Embryonic facial prominence (tissue), 1 donor: Measurements from ENCODE around the gene MUC5B.

Experiments used
- DNase-seq: peaks from one replicate; pipeline ENCODE4 v3.0.0-alpha.2; 2016; ENCODE audit errors: extremely low spot score

MUC5B gene

DNA sequence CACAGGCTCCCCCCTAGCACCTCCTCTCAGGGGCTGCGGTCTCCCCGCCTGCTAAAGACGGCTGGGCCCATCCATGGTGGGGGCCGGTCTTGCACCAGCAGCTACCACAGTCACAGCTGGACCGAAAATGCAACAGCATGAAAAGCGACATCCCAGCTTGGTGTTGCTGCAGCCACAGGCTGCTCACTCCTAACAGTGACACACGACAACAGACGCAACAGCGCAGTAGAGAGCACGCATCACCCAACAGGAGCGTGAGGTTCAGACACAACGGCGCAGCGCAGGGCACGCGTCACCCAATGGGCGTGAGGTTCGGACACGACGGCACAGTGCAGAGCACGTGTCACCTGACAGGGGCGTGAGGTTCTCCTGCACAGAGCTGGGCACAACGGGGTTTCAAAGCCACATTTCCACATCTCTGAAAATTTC, 62.5 kb downstream of the MUC5B start:
- no peak for DNase-seq

DNA sequence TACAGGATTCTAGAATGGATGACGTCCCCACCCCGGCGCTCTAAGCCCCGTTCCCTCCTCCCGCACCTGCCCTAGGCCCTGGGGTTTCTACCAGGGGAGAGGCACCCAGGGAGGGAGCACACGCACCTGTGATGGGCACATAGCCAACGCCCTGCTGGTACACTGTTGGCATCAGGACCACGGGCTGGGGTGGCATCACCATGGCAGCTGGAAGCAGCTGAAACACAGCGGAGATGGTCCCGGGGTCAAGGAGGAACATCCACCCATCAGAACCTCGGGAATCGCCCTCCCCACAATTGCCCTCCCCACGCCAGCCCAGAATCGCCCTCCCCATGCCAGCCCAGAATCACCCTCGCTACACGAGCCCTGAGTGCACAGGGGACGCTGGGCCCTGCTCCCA, 63.0 kb downstream of the MUC5B start:
- no peak for DNase-seq

DNA sequence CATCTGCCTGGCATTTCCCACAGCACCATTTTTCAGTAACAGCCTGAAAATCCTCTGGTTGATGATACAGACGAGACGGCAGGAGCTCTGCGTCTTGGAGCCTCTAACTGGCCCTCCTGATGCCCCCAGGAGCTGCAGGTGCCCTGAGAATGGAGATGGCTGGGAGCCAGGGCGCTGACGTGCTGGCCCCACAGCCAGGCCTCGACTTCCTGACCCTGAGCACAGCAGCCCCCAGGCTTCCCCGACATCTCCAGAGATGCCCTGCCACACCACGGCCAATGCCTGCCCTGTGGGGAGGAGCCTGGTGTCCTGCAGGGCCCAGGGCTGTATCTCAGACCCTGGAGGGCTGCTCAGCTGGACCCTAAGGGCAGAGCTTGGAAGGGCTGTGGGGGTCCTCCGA, 65.1 kb downstream of the MUC5B start:
- DNase-seq: no peak

DNA sequence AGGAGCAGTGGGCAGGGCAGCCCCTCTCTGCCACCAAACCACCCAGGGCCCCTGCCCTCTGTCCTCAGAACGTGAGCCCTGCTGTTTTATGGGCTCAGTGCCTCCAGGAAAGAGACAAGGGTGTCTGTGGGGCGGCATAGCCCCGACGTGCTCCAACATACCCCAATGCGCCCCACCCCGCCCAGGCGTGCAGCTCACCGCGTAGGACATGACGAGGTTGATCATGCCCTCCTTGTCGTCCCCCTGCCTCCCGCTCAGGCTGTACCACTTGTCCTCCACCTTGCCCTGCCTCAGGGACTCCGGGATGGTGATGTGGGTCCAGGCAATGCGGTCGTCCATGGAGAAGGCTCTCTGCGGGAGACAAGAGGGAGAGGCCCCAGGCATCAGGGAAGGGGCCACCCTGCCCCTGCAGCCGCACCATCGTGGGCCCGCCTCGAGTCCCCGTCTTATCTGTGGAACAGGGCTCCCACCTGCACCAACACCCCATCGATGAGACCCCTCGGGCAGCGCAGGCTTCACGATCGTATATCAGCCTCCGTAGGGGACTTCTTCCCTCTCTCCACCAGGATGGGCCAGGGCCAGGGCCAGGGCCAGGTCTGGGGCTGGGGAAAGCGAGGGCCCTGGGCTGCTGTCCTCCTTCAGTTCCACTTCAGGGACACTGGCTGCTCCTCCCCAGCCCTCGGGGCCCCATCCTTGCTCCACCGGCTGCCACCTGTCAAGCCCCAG, 65.7 kb downstream of the MUC5B start:
- DNase-seq: no peak

DNA sequence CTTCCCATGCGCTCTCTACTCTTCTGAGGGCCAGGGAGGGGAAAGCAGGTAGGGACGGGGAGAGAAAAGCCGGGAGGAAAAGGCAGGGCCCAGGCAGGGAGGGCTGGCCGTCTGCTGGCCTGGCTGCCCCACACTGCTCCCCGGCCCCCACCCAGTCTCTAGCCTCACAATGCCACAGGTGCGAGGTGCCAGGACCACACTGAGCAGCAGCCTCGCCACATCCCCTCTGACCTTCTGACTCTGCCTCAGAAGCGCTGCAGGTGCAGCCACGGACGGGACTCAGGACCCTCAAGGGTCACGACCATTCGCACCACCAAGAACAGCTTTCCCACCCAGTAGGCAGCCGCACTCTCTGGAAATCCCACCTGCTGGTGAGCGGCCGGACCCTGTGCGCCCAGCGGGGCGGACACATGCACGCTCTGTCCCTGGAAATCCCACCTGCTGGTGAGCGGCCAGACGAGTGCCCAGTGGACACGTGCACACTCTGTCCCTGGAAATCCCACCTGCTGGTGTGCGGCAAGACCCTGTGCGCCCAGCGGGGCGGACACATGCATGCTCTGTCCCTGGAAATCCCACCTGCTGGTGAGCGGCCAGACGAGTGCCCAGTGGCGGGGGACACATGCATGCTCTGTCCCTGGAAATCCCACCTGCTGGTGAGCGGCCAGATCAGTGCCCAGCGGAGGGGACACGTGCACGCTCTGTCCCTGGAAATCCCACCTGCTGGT, 66.5 kb downstream of the MUC5B start:
- no peak for DNase-seq

DNA sequence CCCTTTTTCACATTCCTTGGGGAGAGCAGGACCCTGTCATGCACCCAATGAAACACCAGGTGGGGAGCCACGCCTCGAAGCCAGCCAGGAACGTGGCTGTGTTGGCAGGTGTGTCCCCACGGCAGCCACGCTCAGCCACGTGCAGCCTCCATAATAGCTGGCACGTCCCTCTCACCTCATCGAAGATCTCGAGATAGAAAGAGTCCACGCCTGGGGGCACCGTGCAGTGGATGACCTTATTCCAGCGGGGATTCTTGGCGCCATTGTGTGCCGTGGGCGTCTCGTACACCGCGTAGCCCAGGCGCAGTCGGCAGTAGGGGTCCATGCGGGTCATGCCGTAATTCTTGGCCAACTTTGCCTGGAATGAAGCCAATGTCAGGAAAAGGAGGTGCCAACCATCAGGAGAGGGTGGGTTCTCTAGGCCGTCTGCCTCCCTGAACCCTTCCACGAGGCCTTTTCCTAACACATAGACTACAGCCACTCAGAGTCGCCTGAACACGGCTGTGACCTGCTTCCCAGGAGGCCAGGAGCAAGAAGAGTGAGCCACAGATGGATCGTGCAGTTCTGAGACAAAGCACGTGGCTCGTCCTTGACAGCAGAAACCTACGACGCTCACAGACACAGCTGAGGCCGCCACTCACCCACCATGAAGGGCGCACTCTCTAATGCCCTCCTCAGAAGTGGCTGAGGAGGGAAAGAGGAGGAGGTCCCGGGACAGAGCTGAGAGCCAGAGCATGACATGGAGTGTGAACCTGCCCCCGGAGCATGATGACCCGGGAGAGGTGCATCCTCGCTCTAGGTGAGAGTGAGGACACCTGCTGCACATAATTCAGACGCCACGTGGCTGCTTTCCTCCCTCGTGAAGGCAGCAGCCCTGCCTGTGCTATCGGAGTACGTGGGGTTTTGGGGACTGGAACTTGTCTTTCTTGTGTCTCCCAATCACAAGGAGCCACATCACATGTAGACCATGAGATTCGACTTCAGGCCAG, 67.5 kb downstream of the MUC5B start:
- DNase-seq: no peak

DNA sequence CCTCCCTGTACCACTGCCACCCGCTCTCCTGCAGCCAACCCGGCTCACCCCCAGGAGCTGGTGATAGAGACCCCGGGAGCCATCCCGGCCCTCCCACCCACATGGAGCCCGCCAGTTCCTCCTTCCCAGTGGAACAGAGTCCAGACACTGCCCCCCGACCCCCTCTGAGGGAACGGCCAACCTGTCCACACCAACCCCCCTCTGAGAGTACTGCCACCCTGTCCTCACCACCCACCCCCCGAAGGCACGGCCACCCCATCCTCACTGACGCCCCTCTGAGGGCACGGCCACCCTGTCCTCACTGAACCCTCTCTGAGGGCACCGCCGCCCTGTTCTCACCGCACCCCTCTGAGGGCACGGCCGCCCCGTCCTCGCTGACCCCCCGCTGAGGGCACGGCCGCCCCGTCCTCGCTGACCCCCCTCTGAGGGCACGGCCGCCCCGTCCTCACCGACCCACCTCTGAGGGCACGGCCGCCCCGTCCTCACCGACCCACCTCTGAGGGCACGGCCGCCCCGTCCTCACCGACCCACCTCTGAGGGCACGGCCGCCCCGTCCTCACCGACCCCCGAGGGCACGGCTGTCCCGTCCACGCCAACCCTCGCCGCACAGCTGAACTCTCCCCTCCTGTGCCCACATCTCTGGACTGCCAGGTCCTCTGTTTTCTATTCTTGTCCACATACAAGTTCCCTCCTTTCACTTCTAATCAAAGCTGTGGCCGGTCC, 68.6 kb downstream of the MUC5B start:
- DNase-seq: no peak

DNA sequence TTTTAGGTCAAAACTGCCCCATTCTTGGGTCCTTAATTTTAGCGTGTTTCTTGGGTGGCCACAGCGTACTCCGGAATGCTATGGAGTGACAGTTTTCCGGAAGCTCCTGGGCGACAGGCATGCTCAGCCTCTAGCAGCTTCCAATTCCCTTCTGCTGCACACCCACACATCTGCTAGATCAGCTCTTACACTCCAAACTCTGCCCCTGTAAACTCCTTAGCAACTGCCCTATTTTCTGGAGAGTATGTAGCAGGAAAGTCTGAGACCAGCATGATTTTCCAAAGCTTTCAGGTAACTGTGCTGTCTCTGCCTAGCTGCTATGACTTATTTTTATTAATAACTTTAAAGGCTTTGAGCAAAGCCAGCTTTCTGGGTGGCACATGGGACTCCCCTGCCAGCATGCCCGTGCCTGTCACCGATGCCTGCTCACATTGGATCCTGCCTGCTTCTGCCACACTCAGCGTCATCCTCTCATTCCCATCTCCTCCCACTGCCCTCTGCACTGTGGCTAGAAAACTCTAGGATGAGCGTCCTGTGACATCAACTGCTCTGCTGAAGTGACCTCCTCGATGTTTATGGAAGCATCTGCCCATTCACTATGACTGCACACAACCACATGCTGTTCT, 69.3 kb downstream of the MUC5B start:
- no peak for DNase-seq

DNA sequence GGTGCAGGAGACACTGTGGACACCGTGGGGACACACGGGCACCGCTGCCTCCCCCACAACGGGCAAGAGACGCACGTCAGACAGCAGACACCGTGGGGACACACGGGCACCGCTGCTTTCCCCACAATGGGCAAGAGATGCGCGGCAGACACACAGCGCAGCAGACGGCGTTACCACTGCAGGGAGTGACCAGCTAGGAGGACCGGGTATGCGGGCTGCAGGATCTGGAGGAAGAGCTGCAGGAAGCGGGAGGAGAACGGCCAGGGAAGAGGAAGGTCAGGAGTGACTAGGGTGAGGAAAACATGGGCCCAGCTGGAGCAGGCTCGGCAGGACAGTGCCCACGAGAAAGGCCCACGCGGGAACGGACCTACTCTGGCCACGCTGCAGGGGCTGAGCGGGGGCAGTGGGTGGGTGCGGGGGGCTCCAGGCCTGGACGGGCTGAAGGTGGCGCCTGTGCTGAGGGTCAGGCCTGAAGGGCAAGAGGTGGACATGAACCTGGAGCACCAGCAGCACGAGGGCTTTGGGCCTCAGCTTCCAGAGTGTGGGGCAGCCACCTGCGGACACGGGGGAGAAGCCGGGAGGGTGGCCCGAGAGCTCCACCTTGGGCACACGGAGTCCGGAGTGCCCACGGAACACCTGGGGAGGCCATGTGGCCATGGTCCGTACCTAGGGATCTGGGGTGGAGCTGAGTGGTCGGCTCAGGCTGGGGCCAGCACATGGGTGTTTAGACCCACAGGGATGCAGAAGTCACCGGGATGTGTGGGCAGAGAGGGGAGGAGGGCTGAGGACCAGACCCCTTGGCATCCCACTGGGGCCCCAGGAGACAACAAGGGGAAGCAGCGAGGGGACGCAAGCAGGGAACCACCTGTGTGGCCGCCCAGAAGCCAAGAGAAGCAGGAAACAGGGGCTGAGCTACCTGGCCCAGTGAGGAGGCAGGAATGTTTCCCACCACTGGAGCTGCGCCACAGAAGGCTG, 70.1 kb downstream of the MUC5B start:
- no peak for DNase-seq

DNA sequence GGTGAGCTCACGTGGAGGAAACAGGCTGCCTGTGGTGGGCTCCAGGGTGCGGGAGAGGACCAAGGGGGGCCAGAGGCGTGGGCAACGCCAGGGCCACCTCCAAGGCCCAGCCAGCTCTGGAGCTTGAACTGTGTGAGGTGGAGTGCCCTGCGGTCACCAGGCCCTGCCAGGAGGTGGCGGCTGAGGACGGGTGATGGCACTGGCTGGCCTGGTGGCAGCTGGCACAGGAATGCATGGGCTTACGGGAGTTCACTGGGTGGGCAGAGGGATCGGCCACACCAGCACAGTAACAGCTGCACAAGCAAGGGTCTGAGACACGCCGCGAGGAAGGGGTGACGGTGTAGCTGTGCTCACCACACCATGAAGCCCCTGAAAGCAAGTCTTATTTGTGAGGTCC, 70.8 kb downstream of the MUC5B start:
- no peak for DNase-seq

DNA sequence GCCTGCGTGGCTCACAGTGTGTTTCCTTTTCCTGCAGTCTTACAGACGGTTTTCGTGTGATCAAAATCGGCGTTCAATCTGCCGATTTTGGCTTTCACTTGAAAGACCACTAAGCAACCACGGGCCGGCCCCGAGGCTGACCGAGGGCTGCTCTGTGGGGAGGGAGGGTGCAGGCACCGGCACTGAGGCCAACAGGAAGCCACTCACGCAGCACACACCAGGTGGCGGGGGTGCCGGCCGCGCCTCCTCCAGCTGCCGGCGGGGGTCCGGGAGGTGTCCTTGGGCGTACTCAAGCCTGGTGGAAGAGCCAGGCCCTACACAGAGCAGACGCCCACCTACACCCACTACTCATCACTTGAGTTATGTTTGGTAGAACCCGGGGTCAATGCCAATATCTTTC, 72.2 kb downstream of the MUC5B start:
- no peak for DNase-seq

DNA sequence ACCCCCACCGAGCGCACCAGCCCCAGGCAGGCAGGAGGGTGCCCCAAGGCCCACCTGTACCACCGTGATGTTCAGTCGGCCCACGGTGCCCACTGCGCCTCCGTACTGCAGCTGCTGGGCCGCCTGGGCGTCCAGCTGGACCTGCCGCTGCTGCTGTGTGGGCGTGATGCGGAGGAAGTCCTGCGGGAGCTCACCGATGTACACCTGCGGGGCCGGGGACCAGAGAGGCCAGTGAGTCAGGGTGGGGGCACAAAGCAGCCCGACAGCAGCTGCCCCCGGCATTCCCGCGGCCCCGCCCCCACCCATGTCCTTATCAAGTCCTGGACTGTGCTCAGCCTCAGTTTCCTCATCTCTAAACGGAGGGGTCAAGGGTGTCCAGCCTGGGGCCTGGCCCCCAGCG, 72.7 kb downstream of the MUC5B start:
- DNase-seq: no peak

DNA sequence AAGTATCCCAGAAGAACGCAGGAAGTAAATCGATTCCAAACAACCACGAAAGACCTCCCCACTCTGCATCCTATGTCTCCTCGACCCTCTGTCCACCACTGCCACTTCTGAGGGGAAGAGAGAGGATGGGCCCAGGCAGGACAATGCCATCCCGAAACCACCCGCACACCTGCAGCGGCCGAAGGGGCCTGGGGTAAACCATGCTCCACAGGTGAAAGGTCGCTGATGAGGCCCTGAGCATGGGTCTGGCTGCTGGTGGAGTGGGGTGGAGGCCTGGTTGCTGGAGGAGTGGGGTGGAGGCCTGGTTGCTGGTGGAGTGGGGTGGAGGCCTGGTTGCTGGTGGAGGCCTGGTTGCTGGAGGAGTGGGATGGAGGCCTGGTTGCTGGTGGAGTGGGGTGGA, 73.4 kb downstream of the MUC5B start:
- no peak for DNase-seq

DNA sequence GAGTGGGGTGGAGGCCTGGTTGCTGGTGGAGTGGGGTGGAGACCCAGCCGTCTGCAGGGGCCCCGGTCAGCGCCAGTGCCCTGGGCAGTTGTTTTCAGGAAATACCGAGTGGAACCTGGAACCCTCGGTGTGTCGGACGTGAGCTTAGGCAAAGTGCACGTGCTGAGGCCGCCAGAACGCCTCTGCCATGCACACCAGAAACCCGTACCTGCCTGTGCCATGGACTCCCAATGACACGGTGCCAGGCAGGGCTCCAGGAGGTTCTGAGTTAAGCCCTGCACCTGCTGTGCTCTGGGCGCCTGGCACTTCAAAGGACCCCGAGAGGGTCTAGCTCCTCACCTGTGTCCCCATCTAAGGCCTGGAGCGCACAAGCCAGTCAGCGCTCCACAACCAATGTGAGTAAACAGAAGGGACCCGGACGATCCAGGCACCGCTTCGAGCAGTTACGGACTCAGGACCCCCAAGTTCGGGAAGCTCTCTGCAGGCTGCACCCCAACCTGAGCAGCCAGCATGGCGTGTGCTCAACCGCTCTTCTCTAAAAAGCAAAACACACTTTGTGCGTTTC, 74.2 kb downstream of the MUC5B start:
- DNase-seq: no peak

DNA sequence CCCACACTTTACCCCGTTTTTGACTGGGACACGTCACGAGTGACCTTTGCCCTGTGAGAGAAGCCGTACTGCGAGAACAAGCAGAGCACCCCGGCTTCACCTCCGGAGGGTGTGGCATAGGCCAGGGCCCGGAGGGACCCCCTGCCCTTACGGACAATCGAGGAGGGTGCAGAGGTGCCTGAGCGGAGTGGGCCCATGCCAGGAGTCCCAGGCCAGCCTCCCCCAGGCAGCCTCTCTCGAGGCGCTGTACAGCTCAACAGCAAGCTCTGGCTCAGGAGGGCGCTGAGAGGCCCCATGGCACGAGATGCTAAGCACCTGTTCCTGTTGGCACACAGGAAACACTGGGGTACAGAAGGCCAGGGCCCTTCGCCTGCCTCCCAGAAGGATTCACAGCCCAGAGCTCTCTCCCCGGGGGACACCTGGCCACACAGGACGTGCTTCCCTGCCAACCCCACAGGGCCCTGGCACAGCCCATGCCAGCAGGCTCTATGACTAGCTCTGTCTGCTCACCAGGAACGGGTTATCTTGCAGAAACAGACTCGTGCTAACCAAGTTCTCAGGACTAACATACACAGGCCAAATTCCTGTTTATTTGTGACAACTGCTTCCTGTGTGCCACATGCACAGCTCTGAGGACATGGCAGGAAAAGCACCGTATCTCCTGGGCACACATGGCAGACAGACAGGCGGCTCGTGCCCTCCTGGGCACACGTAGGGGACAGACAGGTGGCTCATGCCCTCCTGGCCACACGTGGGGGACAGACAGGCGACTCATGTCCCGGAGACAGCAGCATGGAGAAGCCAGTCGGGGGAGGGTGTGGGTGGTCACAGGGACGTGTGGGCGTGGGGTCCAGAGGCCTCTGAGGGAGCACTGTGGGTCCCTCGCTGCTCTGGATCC, 75.0 kb downstream of the MUC5B start:
- DNase-seq: no peak

DNA sequence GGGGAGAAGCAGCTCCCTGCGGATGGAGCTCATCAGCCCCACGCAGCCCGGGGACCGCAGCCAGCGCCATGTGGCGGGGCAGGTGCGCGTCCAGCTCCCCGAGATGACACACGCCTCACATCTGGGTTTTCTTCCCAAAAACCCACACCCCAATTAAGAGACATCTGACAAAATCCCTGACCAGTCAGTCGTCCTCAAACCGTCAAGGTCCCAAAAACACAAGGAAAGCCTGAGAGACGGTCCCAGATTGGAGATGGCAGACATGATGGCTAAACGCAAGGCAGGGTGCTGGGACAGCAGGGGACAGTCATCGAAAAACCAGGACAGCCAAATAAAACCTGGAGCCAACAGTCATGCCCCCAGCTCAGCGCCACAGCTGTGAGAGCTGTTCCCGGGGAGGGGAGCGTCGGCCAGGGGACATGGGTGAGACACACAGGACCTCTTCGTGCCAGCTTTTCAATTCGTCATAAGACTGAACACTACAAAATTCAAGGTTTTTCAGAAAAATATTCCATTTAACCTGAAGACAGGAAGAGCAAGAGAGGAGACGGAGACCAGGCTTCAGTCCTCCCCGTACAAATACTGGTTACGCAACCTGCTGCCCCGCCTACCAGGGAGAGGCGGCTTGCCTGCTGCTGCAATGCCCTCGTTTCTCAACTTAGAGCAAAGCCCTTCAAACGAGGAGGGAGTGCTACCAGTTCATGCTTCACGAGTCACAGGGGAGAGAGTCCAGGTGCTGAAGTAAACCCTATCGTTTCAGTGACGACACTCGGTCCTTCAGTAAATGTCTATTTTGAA, 76.0 kb downstream of the MUC5B start:
- DNase-seq: no peak

DNA sequence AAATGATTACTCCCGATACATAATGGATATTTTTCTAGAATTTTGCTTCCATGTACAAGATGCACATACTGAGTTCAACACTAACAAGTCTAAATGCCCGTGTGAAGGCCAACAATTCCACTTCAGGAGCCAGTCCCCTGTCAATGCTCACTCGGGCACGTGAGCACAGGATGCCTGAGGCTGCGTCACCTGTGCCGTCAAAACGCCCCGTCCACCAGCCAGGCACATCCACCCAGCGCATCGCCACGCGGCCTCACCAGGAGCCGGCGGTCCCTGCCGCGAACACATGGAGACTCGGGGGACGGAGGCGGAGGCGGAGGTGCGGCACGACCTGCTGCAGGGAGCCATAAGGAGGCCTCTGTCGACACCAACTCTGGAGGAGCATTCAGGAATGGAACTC, 76.8 kb downstream of the MUC5B start:
- DNase-seq: no peak

DNA sequence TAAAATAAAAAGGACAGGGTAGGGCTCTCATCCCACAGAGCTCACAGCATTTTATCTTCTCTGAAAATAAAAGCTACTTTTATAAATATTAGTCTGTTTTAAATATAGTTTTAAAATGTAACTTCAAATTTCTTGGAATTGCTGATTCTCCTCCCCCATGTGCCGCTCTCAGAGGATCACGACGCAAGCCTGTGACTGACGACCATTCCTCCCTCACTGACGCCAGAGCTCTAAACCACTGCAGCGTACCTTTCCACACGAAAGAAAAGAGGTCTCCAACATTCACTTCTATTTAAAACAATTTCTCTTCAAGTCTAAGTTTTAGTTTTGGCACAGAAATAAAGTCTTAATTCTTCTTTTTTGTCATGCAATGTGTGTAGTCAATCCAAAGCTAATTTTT, 77.3 kb downstream of the MUC5B start:
- DNase-seq: no peak
